Activated T-cell treated with anti-CD3 and anti-CD28 coated beads, Interleukin-2, amount 50 U/mL, for 72 hours (primary cell): ENCODE measurements around the gene TAS2R19. TPM values are rescaled to one million over a fixed set of nuclear protein-coding genes. Genes with fewer than 3 reads are reported as not detected.
"Not testable (repeated sequence)": the region's sequence is repeated elsewhere in the genome, so short reads cannot be mapped to it uniquely, and the experiment has no call there.

Experiments used
- ATAC-seq, 2 donors: fragments of 150-1000 bp; cut with Tn5 transposase; replicated peaks in 1 of 2; 2 replicates each; pipeline ENCODE4 v1.10.0; 2021; ENCODE audit warnings: moderate library complexity in 2 of 2, mild to moderate bottlenecking in 1 of 2
- DNase-seq, 2 donors: peaks; one replicate each; pipeline ENCODE4 v3.0.0; 2021 to 2022; ENCODE audit warnings: mixed read lengths in 1 of 2
- H3K27ac Mint-ChIP-seq: one replicate; pipeline ENCODE4 v1.8.0; 2022; ENCODE audit warnings: mild to moderate bottlenecking, moderate library complexity, mixed read lengths
- H3K27me3 Mint-ChIP-seq: one replicate; pipeline ENCODE4 v1.8.0; 2022; ENCODE audit warnings: low read depth, mixed read lengths
- H3K36me3 Mint-ChIP-seq, 2 donors: one replicate each; pipeline ENCODE4 v1.8.0; 2022; ENCODE audit warnings: mixed read lengths in 2 of 2, mild to moderate bottlenecking in 1 of 2; ENCODE audit not compliant: insufficient read depth in 2 of 2
- H3K4me1 Mint-ChIP-seq: one replicate; pipeline ENCODE4 v1.8.0; 2022; ENCODE audit warnings: low read depth, mixed read lengths
- H3K4me3 Mint-ChIP-seq, 2 donors: one replicate each; pipeline ENCODE4 v1.8.0; 2022; ENCODE audit warnings: mild to moderate bottlenecking in 2 of 2, mixed read lengths in 2 of 2, moderate library complexity in 2 of 2
- H3K9me3 Mint-ChIP-seq, 2 donors: one replicate each; pipeline ENCODE4 v1.8.0; 2022; ENCODE audit warnings: mixed read lengths in 2 of 2
- total RNA-seq, 2 donors: library from RNA; stranded (reverse); gene quantifications; one replicate each; pipeline ENCODE4 v1.2.3, GENCODE V29; 2022

TAS2R19 gene
- total RNA-seq, 2 donors from 2014 or later = 2.1 to 3.5 TPM

DNA sequence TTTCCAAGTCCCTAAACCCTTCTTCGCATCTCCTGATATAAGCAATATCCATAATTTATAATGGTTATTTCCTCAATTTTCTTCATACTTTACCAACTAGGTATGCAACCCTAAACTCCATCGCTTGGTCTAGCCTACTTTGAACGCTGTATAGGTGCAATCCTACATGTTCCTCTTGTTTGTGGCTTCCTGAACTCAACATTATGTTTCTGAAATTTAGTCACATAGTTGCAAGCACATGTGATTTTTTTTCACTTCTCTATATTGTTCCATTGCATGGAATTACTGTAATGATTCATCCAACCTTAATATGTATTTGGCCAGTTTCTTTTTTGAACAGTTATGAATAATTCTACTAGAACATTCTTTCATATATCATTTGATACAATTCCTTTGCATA is 11.5 kb upstream of the TAS2R19 start:
- not testable (repeated sequence) for H3K27me3 Mint-ChIP-seq, H3K36me3 Mint-ChIP-seq, H3K4me3 Mint-ChIP-seq, H3K27ac Mint-ChIP-seq, H3K9me3 Mint-ChIP-seq, DNase-seq, H3K4me1 Mint-ChIP-seq
- ATAC-seq = peak; percentile 32 to 82

DNA sequence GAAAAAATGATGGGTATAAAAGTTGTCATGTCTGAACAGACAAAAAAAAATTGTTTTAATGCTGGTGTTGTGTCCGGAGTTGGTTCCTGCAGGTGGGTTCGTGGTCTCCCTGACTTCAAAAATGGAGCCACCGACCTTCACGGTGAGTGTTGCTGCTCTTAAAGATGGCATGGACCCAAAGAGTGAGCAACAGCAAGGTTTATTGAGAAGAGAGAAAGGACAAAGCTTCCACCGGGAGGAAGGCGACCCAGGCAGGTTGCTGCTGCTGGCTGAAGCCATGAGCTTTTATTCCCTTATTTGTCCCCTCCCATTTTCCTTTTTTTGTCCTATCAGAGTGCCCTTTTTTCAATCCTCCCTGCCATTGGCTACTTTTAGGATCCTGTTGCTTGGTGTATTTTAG is 8.9 kb upstream of the TAS2R19 start, which contains the start of gene TAS2R31:
Gene TAS2R31 (minus strand): TSS at position 101 of the 400 bp plus-strand sequence. CDS start 72 bp downstream, at position 29.
- H3K27ac Mint-ChIP-seq = no peak within 1 kb of the TSS
- H3K27me3 Mint-ChIP-seq = no peaks in the 10 kb centered on the region
- H3K9me3 Mint-ChIP-seq = peaks cover 0 to 3% of the 10 kb centered on the region in 2 donors
- H3K4me3 Mint-ChIP-seq = no peak within 1 kb of the TSS
- H3K36me3 Mint-ChIP-seq = peaks cover 5 to 10% of the 10 kb centered on the region in 2 donors
- DNase-seq (no peak), ATAC-seq (no peak)
- no peaks in the 10 kb centered on the region for H3K4me1 Mint-ChIP-seq

- ATAC-seq = no peak
- Mint-ChIP-seq H3K9me3 (peaks cover 2 to 4% of the 10 kb centered on the region in 2 donors), H3K27me3 (no peaks in the 10 kb centered on the region), H3K4me1 (no peaks in the 10 kb centered on the region), H3K36me3 (peaks cover 2 to 11% of the 10 kb centered on the region in 2 donors), H3K4me3 (no peak overlapping the region), H3K27ac (no peak overlapping the region)
- DNase-seq = no peak
Observed at GRCh38 chr12:11026118-11026517, 3.7 kb upstream of the TAS2R19 start.

DNA sequence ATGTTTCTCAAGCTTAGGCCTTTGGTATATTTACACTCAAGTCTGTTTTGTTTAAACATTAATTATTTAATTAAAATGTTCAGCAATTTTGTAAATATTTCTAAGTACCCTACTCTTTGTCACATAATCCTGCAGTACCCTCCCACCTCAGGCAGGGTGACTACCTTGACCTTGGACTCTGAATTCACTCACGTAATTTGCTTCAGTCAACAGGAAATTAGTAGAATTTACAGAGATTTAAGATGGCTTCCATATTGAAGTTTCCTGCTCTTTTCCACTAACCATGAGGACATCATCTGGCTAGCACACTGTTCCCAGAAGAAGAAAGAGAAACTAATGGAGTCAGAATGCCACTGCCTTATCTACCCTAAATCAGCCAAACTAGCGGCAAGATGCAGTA is 967 bp upstream of the TAS2R19 start:
- no peak overlapping the region for H3K4me3 Mint-ChIP-seq
- H3K27ac Mint-ChIP-seq = no peak overlapping the region
- H3K36me3 Mint-ChIP-seq = peaks cover 2 to 9% of the 10 kb centered on the region in 2 donors

GRCh38 chr12:11016937-11017336 is 5.5 kb downstream of the TAS2R19 start:
- ATAC-seq (no peak), DNase-seq (no peak)
- H3K27me3 Mint-ChIP-seq = no peaks in the 10 kb centered on the region
- H3K36me3 Mint-ChIP-seq = no peaks in the 10 kb centered on the region
- no peaks in the 10 kb centered on the region for H3K4me1 Mint-ChIP-seq
- H3K9me3 Mint-ChIP-seq = no peaks in the 10 kb centered on the region
- no peak overlapping the region for H3K4me3 Mint-ChIP-seq
- no peak overlapping the region for H3K27ac Mint-ChIP-seq

More for the DNA sequence above, 967 bp upstream of the TAS2R19 start:
- H3K4me1 Mint-ChIP-seq = no peaks in the 10 kb centered on the region
- DNase-seq = no peak
- H3K27me3 Mint-ChIP-seq = no peaks in the 10 kb centered on the region
- H3K9me3 Mint-ChIP-seq = peaks cover 2 to 4% of the 10 kb centered on the region in 2 donors
- ATAC-seq = no peak

DNA sequence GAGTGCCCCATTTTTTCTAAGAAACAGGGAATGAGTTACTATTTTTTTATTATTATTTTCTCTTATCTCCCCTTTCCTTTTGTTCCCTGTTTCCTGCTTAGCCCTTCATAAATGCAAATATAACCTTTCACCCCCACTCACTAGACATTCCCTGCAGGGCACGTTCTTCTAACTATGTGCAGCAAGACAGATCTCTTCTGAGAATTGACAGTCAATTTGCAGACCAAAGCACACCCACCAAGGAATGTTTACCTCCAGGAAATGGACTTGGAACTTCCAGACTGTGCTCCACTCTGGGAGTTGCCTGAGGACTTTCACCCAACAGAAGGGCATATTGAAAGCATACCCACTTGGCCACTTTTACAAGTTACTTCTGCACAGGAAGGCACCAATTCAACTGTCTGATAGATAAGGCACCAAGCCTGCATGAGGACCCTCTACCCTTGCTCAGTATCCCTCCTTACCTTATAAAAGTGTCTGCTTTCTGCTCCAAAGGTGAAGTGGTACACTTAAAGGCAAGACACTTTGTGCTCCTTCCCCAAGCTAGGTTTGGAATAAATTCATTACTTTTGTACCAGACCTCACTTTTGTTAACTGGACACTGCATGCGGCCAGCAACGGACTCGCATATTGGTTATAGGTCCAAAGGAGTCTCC is 6.5 kb downstream of the TAS2R19 start:
- no peaks in the 10 kb centered on the region for H3K36me3 Mint-ChIP-seq
- H3K27me3 Mint-ChIP-seq = no peaks in the 10 kb centered on the region
- no peaks in the 10 kb centered on the region for H3K4me1 Mint-ChIP-seq
- no peak for DNase-seq
- ATAC-seq = no peak
- H3K9me3 Mint-ChIP-seq = no peaks in the 10 kb centered on the region
- H3K27ac Mint-ChIP-seq = no peak overlapping the region
- no peak overlapping the region for H3K4me3 Mint-ChIP-seq

GRCh38 chr12:11014234-11014633 is 8.2 kb downstream of the TAS2R19 start:
- H3K27ac Mint-ChIP-seq = no peak overlapping the region

GRCh38 chr12:11007608-11008007 is 14.8 kb downstream of the TAS2R19 start:
- DNase-seq = no peak
- H3K4me3 Mint-ChIP-seq = no peak overlapping the region
- ATAC-seq = no peak
- H3K36me3 Mint-ChIP-seq = no peaks in the 10 kb centered on the region
- no peak overlapping the region for H3K27ac Mint-ChIP-seq
- no peaks in the 10 kb centered on the region for H3K9me3 Mint-ChIP-seq
- H3K27me3 Mint-ChIP-seq = no peaks in the 10 kb centered on the region
- no peaks in the 10 kb centered on the region for H3K4me1 Mint-ChIP-seq

More at GRCh38 chr12:11014234-11014633, 8.2 kb downstream of the TAS2R19 start:
- DNase-seq (no peak), ATAC-seq (no peak)
- H3K4me1 Mint-ChIP-seq = no peaks in the 10 kb centered on the region
- H3K4me3 Mint-ChIP-seq = no peak overlapping the region
- H3K36me3 Mint-ChIP-seq = no peaks in the 10 kb centered on the region
- no peaks in the 10 kb centered on the region for H3K9me3 Mint-ChIP-seq
- H3K27me3 Mint-ChIP-seq = no peaks in the 10 kb centered on the region

- H3K4me3 Mint-ChIP-seq = no peak within 1 kb of the TSS
- peaks cover 2 to 11% of the 10 kb centered on the region in 2 donors for H3K36me3 Mint-ChIP-seq
- peaks cover 0 to 3% of the 10 kb centered on the region in 2 donors for H3K9me3 Mint-ChIP-seq
- H3K4me1 Mint-ChIP-seq = no peaks in the 10 kb centered on the region
- H3K27me3 Mint-ChIP-seq = no peaks in the 10 kb centered on the region
- no peak for ATAC-seq
- no peak within 1 kb of the TSS for H3K27ac Mint-ChIP-seq
- DNase-seq = no peak
Observed at GRCh38 chr12:10998204-10998603, 24.2 kb downstream of the TAS2R19 start, which contains the start of gene TAS2R20. TAS2R20 (minus strand) TSS chr12:10998304; CDS start chr12:10997875, 429 bp downstream.

DNA sequence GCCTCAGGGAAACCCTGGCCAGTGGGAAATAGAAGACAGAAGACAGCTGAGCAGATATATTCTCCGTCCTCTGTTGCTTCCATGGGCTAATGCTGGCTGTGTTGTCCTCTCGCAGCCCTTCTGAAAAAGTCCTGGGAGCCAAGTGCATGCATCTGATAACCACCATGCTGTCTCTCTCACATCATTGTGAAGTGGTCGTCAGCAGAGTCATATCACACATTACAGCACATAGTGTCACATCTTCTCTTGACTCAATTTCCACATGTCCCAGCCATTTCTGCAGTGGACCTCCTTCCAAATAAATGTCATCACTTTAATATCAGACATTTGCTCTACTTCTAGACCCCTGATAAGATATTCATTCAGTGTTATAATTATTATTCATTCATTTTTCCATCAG is 28.1 kb downstream of the TAS2R19 start:
- Mint-ChIP-seq H3K27ac (no peak overlapping the region), H3K4me1 (peaks cover under 1% of the 10 kb centered on the region), H3K36me3 (peaks cover 7 to 15% of the 10 kb centered on the region in 2 donors), H3K4me3 (no peak overlapping the region), H3K9me3 (peaks cover 0 to 8% of the 10 kb centered on the region in 2 donors), H3K27me3 (no peaks in the 10 kb centered on the region)
- ATAC-seq (no peak), DNase-seq (no peak)

DNA sequence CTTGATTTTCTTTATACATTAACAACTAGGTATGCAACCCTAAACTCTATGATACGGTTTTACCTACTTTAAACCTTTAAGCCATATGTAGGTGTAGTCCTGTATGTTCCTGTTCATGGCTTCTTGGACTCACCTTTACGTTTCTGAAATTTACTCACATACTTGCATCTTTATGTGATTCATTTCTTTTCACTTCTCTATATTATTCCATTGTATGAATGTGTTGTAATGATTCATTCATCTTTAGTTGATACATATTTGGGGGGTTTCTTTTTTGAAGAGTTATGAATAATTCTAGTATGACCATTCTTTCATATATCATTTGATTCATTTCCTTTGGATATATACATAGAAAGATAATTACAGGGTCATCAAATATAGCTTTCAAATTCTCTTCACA is 33.3 kb downstream of the TAS2R19 start:
- H3K4me1 Mint-ChIP-seq = peaks cover 24% of the 10 kb centered on the region
- H3K36me3 Mint-ChIP-seq = peaks cover 7 to 13% of the 10 kb centered on the region in 2 donors
- no peak overlapping the region for H3K4me3 Mint-ChIP-seq
- H3K27me3 Mint-ChIP-seq = peaks cover 5% of the 10 kb centered on the region
- ATAC-seq = peak; percentile 81 to 92
- DNase-seq = no peak
- no peak overlapping the region for H3K27ac Mint-ChIP-seq
- H3K9me3 Mint-ChIP-seq = peaks cover 0 to 8% of the 10 kb centered on the region in 2 donors

DNA sequence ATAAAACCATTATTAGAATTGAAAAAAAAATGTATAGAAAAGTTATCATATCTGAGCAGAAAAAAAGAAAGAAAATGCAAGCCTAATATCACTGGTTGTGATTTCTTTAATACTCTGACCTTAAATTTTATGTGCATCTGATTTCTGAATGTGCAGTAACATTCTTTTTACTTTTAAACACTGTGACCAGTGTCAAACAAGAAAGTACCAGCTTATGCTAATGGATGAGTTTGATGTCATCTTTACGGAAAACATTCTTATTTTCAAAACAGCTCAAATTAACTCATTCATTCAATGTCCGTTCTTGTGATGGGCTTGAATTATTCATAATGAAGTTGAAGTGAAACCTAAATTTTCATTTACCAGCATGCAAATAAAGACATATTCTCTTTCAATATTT is 35.6 kb downstream of the TAS2R19 start, which contains the start of gene TAS2R50:
Gene TAS2R50 (minus strand): TSS at position 101 of the 400 bp plus-strand sequence. CDS start 52 bp downstream, at position 49.
- H3K27ac Mint-ChIP-seq = no peak within 1 kb of the TSS
- H3K36me3 Mint-ChIP-seq = peaks cover 7 to 16% of the 10 kb centered on the region in 2 donors
- H3K4me1 Mint-ChIP-seq = peaks cover 40% of the 10 kb centered on the region
- H3K27me3 Mint-ChIP-seq = peaks cover 13% of the 10 kb centered on the region
- ATAC-seq (no peak), DNase-seq (no peak)
- no peak within 1 kb of the TSS for H3K4me3 Mint-ChIP-seq
- H3K9me3 Mint-ChIP-seq = peaks cover 0 to 8% of the 10 kb centered on the region in 2 donors

GRCh38 chr12:10982244-10982643 is 40.2 kb downstream of the TAS2R19 start:
- peak overlapping the region in 1 of 2 donors; percentile 10 for H3K4me3 Mint-ChIP-seq
- H3K9me3 Mint-ChIP-seq = no peaks in the 10 kb centered on the region
- ATAC-seq (peak; percentile 97), DNase-seq (peak; percentile 48 to 51)
- H3K27ac Mint-ChIP-seq = no peak overlapping the region
- H3K4me1 Mint-ChIP-seq = peaks cover 32% of the 10 kb centered on the region
- H3K27me3 Mint-ChIP-seq = peaks cover 37% of the 10 kb centered on the region
- peaks cover 0 to 4% of the 10 kb centered on the region in 2 donors for H3K36me3 Mint-ChIP-seq
